H1 (cell line): ENCODE measurements around the gene RNF145. TPM values are rescaled to one million over a fixed set of nuclear protein-coding genes. Genes with fewer than 3 reads are reported as not detected.

Experiments
- CTCF ChIA-PET: fragments of 300-600 bp; sonication (Branson Sonifier 250); formaldehyde crosslinking; loops from one replicate; lab custom pipeline; 2021; ENCODE audit not compliant: partially characterized antibody; lab: Charles Lee
- POLR2A ChIA-PET: fragments of 300-600 bp; sonication (Branson Sonifier 250); formaldehyde crosslinking; loops from one replicate; lab custom pipeline; 2021; ENCODE audit warnings: inconsistent platforms; ENCODE audit not compliant: partially characterized antibody; lab: Charles Lee
- DNase-seq, 2 experiments: peaks; one replicate each; pipeline versions ENCODE4 v3.0.0 to v3.0.0-alpha.2; 2010 to 2022; ENCODE audit warnings: low spot score in 2 of 2, low read depth in 1 of 2, mixed read lengths in 1 of 2
- FAIRE-seq: peaks from 2 replicates; lab custom pipeline; 2011; peaks lifted over from hg19 to GRCh38; lab: Jason Lieb, UNC
- H2AFZ ChIP-seq: 2 replicates; pipeline ENCODE4 v1.8.1; 2012; ENCODE audit warnings: low read length, inconsistent platforms
- H2AK5ac ChIP-seq: 2 replicates; pipeline ENCODE4 v1.6.1; 2013; ENCODE audit warnings: low read depth, low read length
- H2BK120ac ChIP-seq: replicated peaks from 2 replicates; pipeline ENCODE3; 2013; ENCODE audit warnings: low read depth, low read length, inconsistent platforms
- H2BK12ac ChIP-seq: 2 replicates; pipeline ENCODE4 v1.6.1; 2013; ENCODE audit warnings: low read depth, low read length
- H2BK15ac ChIP-seq: 2 replicates; pipeline ENCODE4 v1.6.1; 2013; ENCODE audit warnings: low read length
- H2BK20ac ChIP-seq: 2 replicates; pipeline ENCODE4 v1.6.1; 2013; ENCODE audit warnings: low read length
- H2BK5ac ChIP-seq: 2 replicates; pipeline ENCODE4 v1.6.1; 2013; ENCODE audit warnings: low read depth, low read length
- H3K14ac ChIP-seq: 2 replicates; pipeline ENCODE4 v1.6.1; 2013; ENCODE audit warnings: inconsistent platforms; ENCODE audit not compliant: insufficient read length
- H3K18ac ChIP-seq: 2 replicates; pipeline ENCODE4 v1.6.1; 2013; ENCODE audit warnings: low read length; ENCODE audit errors: extremely low read depth
- H3K23ac ChIP-seq: 2 replicates; pipeline ENCODE4 v1.6.1; 2013; ENCODE audit warnings: inconsistent platforms; ENCODE audit not compliant: insufficient read length
- H3K23me2 ChIP-seq: 2 replicates; pipeline ENCODE4 v1.6.1; 2013; ENCODE audit warnings: low read depth, low read length
- H3K27ac ChIP-seq: 2 replicates; pipeline ENCODE4 v1.6.1; 2011; ENCODE audit warnings: low read depth, low read length, inconsistent platforms
- H3K27me3 ChIP-seq, 4 experiments: replicated peaks in 1 of 4; 1 replicate in 1 of 4; 2 replicates in 3 of 4; pipeline versions ENCODE4 v1.6.1 to v1.8.1; 2011 to 2013; ENCODE audit warnings: low read length in 3 of 4, mild to moderate bottlenecking in 3 of 4, inconsistent platforms in 2 of 4, mixed read lengths in 2 of 4, moderate library complexity in 1 of 4; ENCODE audit not compliant: control insufficient read depth in 3 of 4, insufficient read depth in 3 of 4; ENCODE audit errors: extremely low read depth in 1 of 4
- H3K36me3 ChIP-seq, 4 experiments: 2 replicates each; pipeline versions ENCODE4 v1.6.1 to v1.8.1; 2011 to 2013; ENCODE audit warnings: mild to moderate bottlenecking in 4 of 4, low read length in 3 of 4, moderate library complexity in 2 of 4, control low read depth in 1 of 4, inconsistent platforms in 1 of 4; ENCODE audit not compliant: insufficient read depth in 4 of 4, control insufficient read depth in 2 of 4
- H3K4ac ChIP-seq: replicated peaks from 2 replicates; pipeline ENCODE3; 2013; ENCODE audit warnings: low read length, low read depth, mixed read lengths, inconsistent platforms; ENCODE audit not compliant: insufficient read length
- H3K4me1 ChIP-seq, 4 experiments: replicated peaks in 1 of 4; 1 replicate in 1 of 4; 2 replicates in 3 of 4; pipeline versions ENCODE4 v1.6.1 to v1.8.1; 2011 to 2013; ENCODE audit warnings: low read length in 3 of 4, inconsistent platforms in 2 of 4, mixed read lengths in 1 of 4; ENCODE audit not compliant: insufficient read depth in 4 of 4, control insufficient read depth in 3 of 4
- H3K4me2 ChIP-seq, 2 experiments: 2 replicates each; pipeline versions ENCODE4 v1.6.1 to v1.8.1; 2011 to 2013; ENCODE audit warnings: low read depth in 2 of 2, low read length in 2 of 2, control low read depth in 1 of 2, inconsistent platforms in 1 of 2, mild to moderate bottlenecking in 1 of 2; ENCODE audit not compliant: insufficient read depth in 1 of 2
- H3K4me3 ChIP-seq, 4 experiments: fragments of 200-600, 300-600 bp in 1 of 4; sonication (generic), shearing (Covaris generic), sonication (Bioruptor Twin) in 1 of 4; 2 replicates each; pipeline versions ENCODE4 v1.5.1 to v1.8.1; 2011 to 2016; ENCODE audit warnings: low read length in 4 of 4, low read depth in 3 of 4, control low read depth in 2 of 4, inconsistent platforms in 2 of 4, mild to moderate bottlenecking in 2 of 4, mixed read lengths in 1 of 4, moderate library complexity in 1 of 4; ENCODE audit not compliant: insufficient read depth in 2 of 4; ENCODE audit errors: extremely low read depth in 1 of 4
- H3K56ac ChIP-seq: replicated peaks from 2 replicates; pipeline ENCODE3; 2013; ENCODE audit warnings: low read depth, mild to moderate bottlenecking, mixed read lengths, low read length, inconsistent platforms; ENCODE audit not compliant: insufficient read length
- H3K79me1 ChIP-seq: 2 replicates; pipeline ENCODE4 v1.6.1; 2013; ENCODE audit warnings: low read depth, low read length, control low read depth
- H3K79me2 ChIP-seq, 2 experiments: 2 replicates each; pipeline versions ENCODE4 v1.6.1 to v1.8.1; 2012 to 2013; ENCODE audit warnings: low read length in 2 of 2, mild to moderate bottlenecking in 2 of 2, inconsistent platforms in 1 of 2; ENCODE audit not compliant: insufficient read depth in 2 of 2, control insufficient read depth in 1 of 2
- H3K9ac ChIP-seq, 4 experiments: replicated peaks in 1 of 4; 1 replicate in 1 of 4; 2 replicates in 3 of 4; pipeline versions ENCODE4 v1.6.1 to v1.8.1; 2011 to 2013; ENCODE audit warnings: low read depth in 3 of 4, low read length in 3 of 4, control low read depth in 2 of 4, mild to moderate bottlenecking in 2 of 4, moderate library complexity in 2 of 4, inconsistent platforms in 1 of 4; ENCODE audit errors: extremely low read depth in 1 of 4
- H3K9me3 ChIP-seq, 2 experiments: 2 replicates each; pipeline versions ENCODE4 v1.6.1 to v1.8.1; 2012 to 2013; ENCODE audit warnings: mild to moderate bottlenecking in 2 of 2, moderate library complexity in 2 of 2, control low read depth in 1 of 2, inconsistent platforms in 1 of 2, low read depth in 1 of 2, low read length in 1 of 2, mixed read lengths in 1 of 2; ENCODE audit not compliant: insufficient read depth in 2 of 2
- H4K20me1 ChIP-seq, 2 experiments: replicated peaks in 1 of 2; 2 replicates each; pipeline versions ENCODE3 to v1.8.1; 2011 to 2013; ENCODE audit warnings: inconsistent platforms in 2 of 2, low read length in 2 of 2, mild to moderate bottlenecking in 1 of 2; ENCODE audit not compliant: insufficient read depth in 2 of 2, control insufficient read depth in 1 of 2
- H4K5ac ChIP-seq: 2 replicates; pipeline ENCODE4 v1.6.1; 2013; ENCODE audit warnings: low read length, low read depth, mixed read lengths, inconsistent platforms; ENCODE audit not compliant: insufficient read length
- H4K8ac ChIP-seq: 2 replicates; pipeline ENCODE4 v1.8.0; 2013; ENCODE audit warnings: mild to moderate bottlenecking, moderate library complexity, low read length, inconsistent platforms; ENCODE audit not compliant: insufficient read depth; ENCODE audit errors: extremely low read depth
- H4K91ac ChIP-seq: replicated peaks from 2 replicates; pipeline ENCODE3; 2013; ENCODE audit warnings: low read length, mixed read lengths, inconsistent platforms; ENCODE audit not compliant: insufficient read length
- BRCA1 ChIP-seq: IDR thresholded peaks from 2 replicates; pipeline ENCODE4 v1.6.1; 2012; ENCODE audit warnings: low read depth, low read length, improper control_type of control experiment
- GABPA ChIP-seq: IDR thresholded peaks from 2 replicates; pipeline ENCODE4 v1.6.1; 2011; ENCODE audit warnings: mild to moderate bottlenecking, low read length, moderate library complexity, borderline replicate concordance; ENCODE audit not compliant: insufficient read depth
- JUND ChIP-seq: IDR thresholded peaks from 2 replicates; pipeline ENCODE4 v1.6.1; 2011; ENCODE audit warnings: mild to moderate bottlenecking, improper control_type of control experiment, low read length
- KDM1A ChIP-seq: fragments of 200-600, 300-600 bp; sonication (generic); IDR thresholded peaks from 2 replicates; pipeline ENCODE4 v1.7.1; 2016; ENCODE audit warnings: mild to moderate bottlenecking, low read length, borderline replicate concordance
- MAFK ChIP-seq: IDR thresholded peaks from 2 replicates; pipeline ENCODE4 v1.6.1; 2012; ENCODE audit warnings: low read depth, mild to moderate bottlenecking, improper control_type of control experiment, low read length
- RXRA ChIP-seq: IDR thresholded peaks from 2 replicates; pipeline ENCODE4 v1.6.1; 2011; ENCODE audit warnings: low read depth, mild to moderate bottlenecking, low read length, moderate library complexity; ENCODE audit not compliant: insufficient read depth
- SP1 ChIP-seq: IDR thresholded peaks from 2 replicates; pipeline ENCODE4 v1.6.1; 2011; ENCODE audit warnings: low read depth, low read length
- SP2 ChIP-seq: IDR thresholded peaks from 2 replicates; pipeline ENCODE4 v1.6.1; 2012; ENCODE audit warnings: mild to moderate bottlenecking, low read length, inconsistent platforms
- SRF ChIP-seq: IDR thresholded peaks from 2 replicates; pipeline ENCODE4 v1.6.1; 2011; ENCODE audit warnings: mild to moderate bottlenecking, low read depth, low read length, moderate library complexity
- YY1 ChIP-seq: IDR thresholded peaks from 2 replicates; pipeline ENCODE4 v1.6.1; 2011; ENCODE audit warnings: low read depth, mild to moderate bottlenecking, low read length
- WGBS, 2 experiments: shearing (Covaris generic) in 1 of 2; methylation state at CpG; one replicate each; pipeline versions ENCODE4 v1.1.6 to v1.1.7; 2013 to 2015; ENCODE audit warnings: low lambda C conversion rate in 2 of 2, mixed read lengths in 2 of 2, inconsistent platforms in 1 of 2, low coverage in 1 of 2, missing lambda C conversion rate in 1 of 2; ENCODE audit not compliant: insufficient replicate concordance in 2 of 2, insufficient coverage in 1 of 2, insufficient read length in 1 of 2; ENCODE audit errors: extremely low coverage in 1 of 2, missing lambda C conversion rate in 1 of 2; 5-methylcytosine and 5-hydroxymethylcytosine counted together
- polyA plus RNA-seq, 7 experiments: library from polyadenylated mRNA; depleted of rRNA in 3 of 7; stranded (reverse) in 5 of 7; unstranded in 2 of 7; fragments of >200 nt in 5 of 7; fragments of 200-250 nt in 2 of 7; gene quantifications; 1 replicate in 5 of 7; 2 replicates in 1 of 7; 4 replicates in 1 of 7; pipeline versions ENCODE4 v1.2.1 to v1.2.3, GENCODE V29; 2011 to 2013; ENCODE audit warnings: missing spikeins in 2 of 7, mixed read lengths in 2 of 7
- total RNA-seq: library from RNA; stranded (reverse); fragmentation: NEBNext Ultra II Directional; extraction: Animal tissue kit (Norgen Biotek cat#: 25700); gene quantifications from 2 replicates; pipeline ENCODE4 v1.2.1, GENCODE V29; 2021

Gene RNF145
- total and polyA plus RNA-seq, 2 of the 8 experiments (the other 6 are each of a cell fraction or from before 2014, with no cell fraction given), result 34.2 to 72.5 TPM

DNA sequence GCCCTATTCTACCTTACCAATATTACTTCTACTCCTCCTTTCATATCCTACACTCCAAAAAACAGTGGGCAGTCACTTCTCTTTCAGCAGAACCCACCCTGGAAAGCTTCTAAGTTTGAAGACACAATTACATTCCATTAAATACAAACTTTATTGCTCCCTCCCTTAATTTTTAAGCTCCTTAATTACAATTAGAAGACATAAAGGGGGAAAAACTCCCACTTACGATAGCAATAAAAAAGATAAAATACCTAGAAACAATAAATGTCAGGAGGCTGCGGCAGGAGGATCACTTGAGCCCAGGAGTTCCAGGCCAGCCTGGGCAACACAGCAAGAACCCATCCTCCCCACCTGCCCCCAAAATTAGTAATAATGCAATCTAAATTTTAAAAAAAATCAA, 9.6 kb downstream of the RNF145 start:
- no peak for FAIRE-seq

More for the DNA sequence above, 9.6 kb downstream of the RNF145 start:
- Histone ChIP-seq H3K27ac (no peak overlapping the region), H4K8ac (no peak overlapping the region), H3K4me2 (no peak overlapping the region), H3K18ac (no peak overlapping the region), H3K27me3 (no peaks in the 10 kb centered on the region), H3K36me3 (peaks cover 0 to 3% (median 0%) of the 10 kb centered on the region in 4 experiments; a peak in 2 of 8 replicates), H2BK12ac (no peak overlapping the region), H3K56ac (no peak overlapping the region), H2AFZ (no peak overlapping the region), H3K4ac (no peak overlapping the region), H3K9me3 (no peaks in the 10 kb centered on the region), H3K23me2 (no peaks in the 10 kb centered on the region; the same call in 1 of the 2 replicates), H2AK5ac (no peak overlapping the region), H2BK20ac (no peak overlapping the region), H4K5ac (no peak overlapping the region), H2BK120ac (no peak overlapping the region), H2BK15ac (no peak overlapping the region), H3K79me2 (peaks cover 4 to 65% of the 10 kb centered on the region in 2 experiments; a peak in 3 of 4 replicates), H3K4me1 (peaks cover 0 to 3% (median 0%) of the 10 kb centered on the region in 4 experiments; a peak in 2 of 7 replicates), H3K23ac (no peak overlapping the region), H3K79me1 (0 out of 2 replicates have a peak, but pooled peaks cover 2% of the 10 kb centered on the region), H2BK5ac (no peak overlapping the region), H3K4me3 (no peak overlapping the region), H4K91ac (no peak overlapping the region), H4K20me1 (peaks cover 3 to 5% of the 10 kb centered on the region in 2 experiments), H3K9ac (no peak overlapping the region), H3K14ac (no peak overlapping the region)
- DNase-seq, result no peak
- TF ChIP-seq YY1 (no peak), RXRA (no peak), BRCA1 (no peak), KDM1A (no peak), GABPA (no peak), JUND (no peak), SP2 (no peak), SRF (no peak), SP1 (no peak), MAFK (no peak)
- POLR2A ChIA-PET, result interaction anchor here (1.0 kb wide), 1 partner anchor 9 kb away, joined by 4 read pairs; no protein-coding TSS in a partner anchor
- WGBS, 2 experiments, result 75% methylated on average over 2 of the region's 2 CpGs; no CpG with 5 or more reads in 1 of the 2 experiments
- CTCF ChIA-PET, result no interaction called here
